Spinal cord (tissue), 10 donors: ENCODE results near the gene KRT4. TPM values are rescaled to one million over a fixed set of nuclear protein-coding genes. Genes with fewer than 3 reads are reported as not detected.

ENCODE experiments used
- DNase-seq, 6 donors: peaks; one replicate each; pipeline versions ENCODE4 v3.0.0 to v3.0.0-alpha.2; 2013 to 2015; ENCODE audit warnings: low spot score in 6 of 6, low read depth in 4 of 6
- H3K27ac ChIP-seq: one replicate; pipeline ENCODE4 v1.5.1; 2013; ENCODE audit warnings: low read depth, low read length, control low read depth
- H3K27me3 ChIP-seq: one replicate; pipeline ENCODE4 v1.6.1; 2013; ENCODE audit warnings: low read length; ENCODE audit not compliant: control insufficient read depth, insufficient read depth
- H3K36me3 ChIP-seq: one replicate; pipeline ENCODE4 v1.6.1; 2013; ENCODE audit warnings: low read length; ENCODE audit not compliant: control insufficient read depth, insufficient read depth
- H3K4me1 ChIP-seq: one replicate; pipeline ENCODE4 v1.6.1; 2013; ENCODE audit warnings: low read length; ENCODE audit not compliant: control insufficient read depth, insufficient read depth
- H3K4me3 ChIP-seq: one replicate; pipeline ENCODE4 v1.5.1; 2013; ENCODE audit warnings: low read depth, low read length, control low read depth
- H3K9me3 ChIP-seq: one replicate; pipeline ENCODE4 v1.6.1; 2013; ENCODE audit warnings: low read length; ENCODE audit not compliant: control insufficient read depth, insufficient read depth
- WGBS: methylation state at CpG from one replicate; pipeline ENCODE4 v1.1.5; 2013; ENCODE audit warnings: missing lambda C conversion rate; ENCODE audit not compliant: insufficient coverage; 5-methylcytosine and 5-hydroxymethylcytosine counted together
- polyA plus RNA-seq, 2 donors: library from polyadenylated mRNA; unstranded; fragments of 120-200 nt; gene quantifications; one replicate each; pipeline ENCODE4 v1.2.1, GENCODE V29; 2013; ENCODE audit not compliant: insufficient read length in 2 of 2
- total RNA-seq, 2 donors: library from RNA; depleted of rRNA in 1 of 2; stranded (reverse); fragments of 120-200 nt in 1 of 2; fragments of >200 nt in 1 of 2; gene quantifications; one replicate each; pipeline versions ENCODE4 v1.2.3 to v1.2.4, GENCODE V29; 2013 to 2014
- donor health status: healthy.

Gene KRT4
- total and polyA plus RNA-seq, 4 donors = 0.11 to 0.20 (median 0.14) TPM; not detected in 1

DNA sequence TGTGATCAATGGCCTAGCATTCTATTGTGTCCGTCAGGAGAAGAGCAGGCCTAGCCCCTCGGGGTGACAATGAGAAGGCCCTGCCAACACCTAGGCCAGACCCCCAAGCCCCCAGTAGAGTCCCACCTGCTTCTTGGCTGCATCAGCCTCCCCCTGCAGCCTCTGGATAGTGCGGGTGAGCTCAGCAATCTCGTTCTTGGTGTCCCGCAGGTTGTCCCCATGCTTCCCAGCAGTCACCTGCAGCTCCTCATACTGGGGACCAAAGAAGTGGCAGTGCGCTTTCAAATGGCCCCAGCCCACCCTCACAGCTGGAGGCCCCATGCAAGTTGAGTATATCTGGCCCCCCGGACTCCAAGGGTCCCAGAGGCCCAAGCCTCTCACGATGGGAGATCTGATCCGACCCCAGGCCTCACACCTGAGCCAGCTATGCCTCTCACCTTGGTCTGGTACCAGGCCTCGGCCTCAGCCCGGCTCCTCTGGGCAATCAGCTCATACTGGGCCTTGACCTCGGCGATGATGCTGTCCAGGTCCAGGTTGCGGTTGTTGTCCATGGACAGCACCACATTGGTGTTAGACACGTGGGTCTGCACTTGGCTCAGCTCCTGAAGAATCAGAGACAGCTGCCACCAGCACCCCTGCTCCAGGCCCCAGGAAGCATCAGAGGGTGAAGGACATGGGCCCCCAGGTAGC is 10.0 kb upstream of the KRT4 start:
- 90% methylated on average over 15 of the region's 15 CpGs for WGBS
- H3K27ac ChIP-seq = no peak overlapping the region
- no peaks in the 10 kb centered on the region for H3K9me3 ChIP-seq
- H3K4me3 ChIP-seq = no peak overlapping the region
- no peak for DNase-seq
- peaks cover 2% of the 10 kb centered on the region for H3K4me1 ChIP-seq
- H3K36me3 ChIP-seq = no peaks in the 10 kb centered on the region
- H3K27me3 ChIP-seq = no peaks in the 10 kb centered on the region

DNA sequence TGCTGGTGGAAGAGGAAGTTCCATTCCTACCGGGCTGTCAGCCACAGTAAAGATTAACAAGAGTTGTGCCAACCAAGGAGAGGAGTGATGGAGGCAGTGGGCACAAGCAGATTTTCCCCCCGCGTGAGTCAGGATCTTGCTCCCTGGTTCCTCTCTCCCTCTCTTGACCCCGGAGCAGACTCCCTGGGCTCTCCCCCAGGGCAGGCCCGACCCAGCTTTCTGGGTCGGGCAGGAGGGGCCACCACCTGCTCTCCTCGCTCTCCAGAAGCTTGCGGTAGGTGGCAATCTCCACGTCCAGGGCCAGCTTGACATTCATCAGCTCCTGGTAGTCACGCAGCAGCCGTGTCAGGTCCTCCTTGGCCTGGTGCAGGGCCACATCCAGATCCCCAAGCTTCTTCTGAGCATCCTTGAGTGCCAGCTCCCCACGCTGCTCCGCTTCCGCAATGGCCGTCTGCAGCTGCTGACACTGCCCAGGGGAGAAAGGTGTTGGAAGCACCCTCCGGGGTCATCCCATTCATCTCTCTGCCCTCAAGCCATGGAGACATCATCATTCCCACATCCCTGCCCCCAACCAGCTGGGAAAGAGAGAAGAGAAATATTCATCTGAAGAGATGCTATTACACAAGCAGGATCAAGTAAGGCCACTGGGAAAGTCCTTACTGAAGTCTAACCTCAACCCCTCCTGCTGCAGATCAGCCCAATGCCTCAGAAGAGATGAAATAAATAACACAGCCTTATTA is 9.0 kb upstream of the KRT4 start:
- WGBS = 88% methylated on average over 12 of the region's 16 CpGs
- no peaks in the 10 kb centered on the region for H3K27me3 ChIP-seq

DNA sequence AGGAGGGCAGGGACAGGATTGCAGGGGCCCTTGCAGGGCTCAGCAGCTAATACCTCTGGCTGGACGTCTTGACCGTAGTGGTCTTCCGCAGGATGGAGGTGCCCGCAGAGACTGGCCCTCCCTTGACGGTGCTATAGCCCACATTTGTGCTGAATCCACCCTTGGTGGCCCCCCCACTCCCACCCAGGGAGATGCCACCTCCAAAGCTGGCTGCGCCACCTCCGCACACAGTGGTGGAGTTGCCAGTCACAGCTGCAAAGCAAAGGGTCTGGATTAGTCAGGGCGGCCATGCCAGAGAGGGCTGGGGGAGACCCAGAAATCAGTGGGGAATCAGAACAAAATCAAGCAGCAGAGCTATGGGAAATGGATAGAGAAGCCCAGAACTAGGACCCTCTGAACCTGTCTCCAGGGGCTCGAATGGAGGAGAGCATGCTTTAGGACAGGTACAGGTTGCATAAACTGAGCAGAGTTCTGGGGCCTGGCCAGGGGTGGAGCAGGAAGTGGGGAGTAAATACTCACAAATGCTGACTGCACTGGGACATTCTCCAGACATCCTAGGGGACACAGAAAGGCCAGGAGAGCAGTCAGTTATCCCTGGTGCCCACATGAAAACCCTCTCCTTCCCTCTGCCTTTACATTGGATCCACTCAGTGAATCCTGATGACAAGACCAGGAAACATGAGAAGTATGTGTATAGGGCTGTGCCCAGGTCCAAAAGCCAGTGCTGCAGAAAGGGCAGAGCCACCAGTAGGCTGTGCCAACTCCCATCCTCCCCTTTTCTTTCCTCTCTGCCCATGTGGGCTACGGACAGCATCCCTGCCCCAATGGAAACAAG is 8.1 kb upstream of the KRT4 start:
- no peaks in the 10 kb centered on the region for H3K36me3 ChIP-seq
- 77% methylated on average over 9 of the region's 10 CpGs for WGBS
- H3K9me3 ChIP-seq = no peaks in the 10 kb centered on the region
- no peak for DNase-seq
- no peak overlapping the region for H3K4me3 ChIP-seq
- H3K27ac ChIP-seq = no peak overlapping the region
- no peaks in the 10 kb centered on the region for H3K27me3 ChIP-seq
- H3K4me1 ChIP-seq = peaks cover 2% of the 10 kb centered on the region

More for the DNA sequence above, 9.0 kb upstream of the KRT4 start:
- Histone ChIP-seq H3K4me1 (peaks cover 2% of the 10 kb centered on the region), H3K36me3 (no peaks in the 10 kb centered on the region), H3K9me3 (no peaks in the 10 kb centered on the region), H3K27ac (no peak overlapping the region), H3K4me3 (no peak overlapping the region)
- no peak for DNase-seq

DNA sequence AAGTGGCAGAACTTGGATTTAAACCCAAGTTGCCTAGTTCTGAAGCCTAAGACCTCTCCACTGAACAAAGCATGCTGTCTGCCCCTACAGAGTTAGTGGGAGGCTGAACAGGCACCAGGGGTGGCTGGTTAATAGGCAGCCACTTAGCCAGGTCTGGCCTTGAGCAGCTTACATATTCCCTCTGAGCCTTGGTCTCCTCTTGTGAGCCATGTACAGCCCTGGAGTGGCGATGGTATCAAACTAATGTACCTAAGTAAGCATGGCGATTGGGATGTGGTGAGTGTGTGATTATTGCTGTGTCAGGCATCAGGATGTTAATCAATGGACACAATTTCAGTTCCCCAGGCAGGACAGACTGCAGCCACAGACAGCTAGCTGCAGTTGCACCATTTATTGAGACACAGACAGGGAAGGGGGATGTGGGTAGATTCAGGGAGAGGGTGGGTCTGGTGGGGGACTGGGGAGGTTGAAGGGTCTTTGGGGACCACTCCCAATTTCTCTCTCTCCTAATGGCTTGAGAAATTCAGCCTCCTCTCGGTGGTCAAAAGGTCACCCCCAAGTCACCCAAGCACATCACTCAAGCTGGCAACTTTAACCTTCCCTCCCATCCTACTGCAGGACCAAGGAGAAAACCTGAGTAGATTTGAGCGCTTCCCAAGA is 7.3 kb upstream of the KRT4 start:
- H3K4me1 ChIP-seq = peaks cover 2% of the 10 kb centered on the region
- 82% methylated on average over 3 of the region's 4 CpGs for WGBS
- H3K9me3 ChIP-seq = no peaks in the 10 kb centered on the region
- H3K27ac ChIP-seq = no peak overlapping the region
- no peaks in the 10 kb centered on the region for H3K36me3 ChIP-seq
- DNase-seq = no peak
- no peak overlapping the region for H3K4me3 ChIP-seq
- no peaks in the 10 kb centered on the region for H3K27me3 ChIP-seq

DNA sequence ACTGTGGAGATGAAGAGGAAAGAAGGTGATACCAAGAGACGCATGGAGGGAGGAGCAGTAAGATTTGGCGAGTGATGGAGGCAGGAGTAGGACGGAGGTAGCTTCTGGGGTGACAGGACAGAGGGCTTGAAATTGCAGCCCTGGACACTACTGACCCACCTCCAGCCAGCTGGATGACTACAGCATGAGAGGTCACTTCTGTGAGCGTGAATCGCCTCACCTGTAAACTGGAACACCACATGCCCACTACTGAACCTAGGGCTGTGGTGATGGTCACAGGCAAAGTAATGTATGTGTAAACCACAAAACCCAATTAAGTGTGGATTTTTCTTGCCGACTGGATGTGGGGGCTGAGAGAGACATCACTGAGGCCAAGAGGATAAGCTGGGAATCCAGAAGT is 6.6 kb upstream of the KRT4 start:
- H3K9me3 ChIP-seq = no peaks in the 10 kb centered on the region
- whole genome bisulfite sequencing = 83% methylated on average over 2 of the region's 6 CpGs
- H3K36me3 ChIP-seq = no peaks in the 10 kb centered on the region
- peaks cover 2% of the 10 kb centered on the region for H3K4me1 ChIP-seq
- no peak for DNase-seq
- no peak overlapping the region for H3K27ac ChIP-seq
- H3K4me3 ChIP-seq = no peak overlapping the region
- H3K27me3 ChIP-seq = no peaks in the 10 kb centered on the region

DNA sequence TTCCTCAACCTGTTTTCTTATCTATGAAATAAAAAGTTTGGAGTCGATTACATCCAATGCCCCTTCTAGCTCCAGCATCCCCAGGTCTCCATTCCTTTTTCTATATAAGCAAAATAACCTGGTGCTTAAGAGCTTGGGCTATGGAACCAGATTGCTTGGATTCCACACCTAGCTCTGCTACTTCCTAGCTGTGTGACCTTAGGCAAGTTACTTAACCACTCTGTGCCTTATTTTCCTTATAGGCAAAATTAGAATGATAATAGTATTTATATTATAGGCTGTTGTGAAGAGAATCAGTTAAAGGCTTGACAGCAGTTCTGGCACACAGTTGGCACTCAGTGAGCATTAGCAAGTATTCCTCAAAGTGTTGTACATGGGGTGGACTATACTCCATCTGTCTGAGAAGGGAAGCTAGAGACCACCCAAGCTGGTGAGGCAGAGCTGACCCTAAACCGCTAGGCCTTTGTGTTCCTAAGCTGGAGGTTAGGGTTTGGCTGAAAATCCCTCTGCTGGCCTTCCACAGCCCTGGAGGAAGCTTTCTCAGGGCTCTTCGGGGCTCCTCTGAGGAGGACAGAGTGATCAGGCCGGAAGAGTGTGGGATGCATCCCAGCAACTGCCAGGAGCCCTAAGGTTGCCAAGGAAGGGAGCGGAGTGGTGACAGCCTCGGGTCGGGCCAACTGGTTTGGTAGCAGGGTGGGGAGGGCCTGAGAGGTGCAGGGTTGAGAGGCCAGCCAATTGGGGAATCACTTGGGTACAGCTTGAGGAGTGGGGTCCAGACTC is 6.0 kb upstream of the KRT4 start:
- Histone ChIP-seq H3K4me3 (no peak overlapping the region), H3K27me3 (no peaks in the 10 kb centered on the region), H3K9me3 (no peaks in the 10 kb centered on the region), H3K27ac (no peak overlapping the region), H3K4me1 (peaks cover 2% of the 10 kb centered on the region), H3K36me3 (no peaks in the 10 kb centered on the region)
- 63% methylated on average over 6 of the region's 7 CpGs for WGBS
- no peak for DNase-seq

DNA sequence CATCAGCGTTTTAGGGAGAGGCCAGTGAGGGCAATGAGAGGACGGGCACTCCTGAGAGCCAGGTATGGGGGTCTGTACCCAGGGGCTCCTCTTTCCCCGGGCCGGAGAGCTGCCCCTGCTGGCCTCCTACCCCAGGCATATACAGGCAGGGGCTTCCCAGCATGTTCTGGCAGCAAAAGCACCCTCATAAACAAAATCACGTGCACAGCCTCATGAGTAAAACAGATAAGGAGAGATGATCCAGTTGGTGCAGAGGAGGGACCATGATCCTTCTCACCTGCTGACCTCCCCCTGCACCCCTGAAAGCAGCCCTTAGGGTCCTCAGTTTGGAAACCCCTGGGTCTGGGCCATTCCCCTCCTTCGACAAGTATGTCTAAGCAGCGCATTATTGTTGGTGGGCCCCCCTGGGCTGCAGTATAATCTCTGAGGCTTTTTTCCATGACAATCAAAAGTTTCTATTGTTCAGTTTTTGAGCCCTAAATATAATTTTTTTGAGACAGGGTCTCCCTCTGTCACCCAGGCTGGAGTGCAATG is 5.0 kb upstream of the KRT4 start:
- no peak overlapping the region for H3K27ac ChIP-seq
- WGBS = 64% methylated on average over 5 of the region's 7 CpGs
- peaks cover 2% of the 10 kb centered on the region for H3K4me1 ChIP-seq

DNA sequence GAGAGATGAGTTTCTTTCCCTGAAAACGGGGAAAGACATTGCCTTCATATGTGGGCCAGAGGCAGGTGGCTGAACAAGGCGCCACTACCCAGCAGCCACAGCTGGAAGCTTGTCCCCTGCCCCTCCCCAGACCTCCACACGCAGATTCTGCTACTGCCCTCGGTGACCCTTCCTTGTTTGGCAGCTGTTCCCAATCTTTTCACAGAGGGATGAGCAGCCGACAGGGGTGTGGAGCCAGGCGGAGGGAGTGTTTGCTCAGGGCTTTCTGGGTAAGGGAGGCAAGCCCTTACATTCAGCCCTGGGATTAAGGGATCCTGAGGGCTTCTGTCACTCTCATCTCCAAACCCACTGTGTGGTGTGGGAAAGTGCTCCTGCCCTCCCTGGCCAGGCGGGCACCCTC is 4.5 kb upstream of the KRT4 start:
- Histone ChIP-seq H3K4me1 (peaks cover 2% of the 10 kb centered on the region), H3K36me3 (no peaks in the 10 kb centered on the region), H3K27ac (no peak overlapping the region), H3K9me3 (no peaks in the 10 kb centered on the region), H3K4me3 (no peak overlapping the region), H3K27me3 (no peaks in the 10 kb centered on the region)
- DNase-seq = no peak
- 18% methylated on average over 4 of the region's 7 CpGs for WGBS

More for the DNA sequence above, 5.0 kb upstream of the KRT4 start:
- no peaks in the 10 kb centered on the region for H3K36me3 ChIP-seq
- DNase-seq = no peak
- H3K4me3 ChIP-seq = no peak overlapping the region
- H3K27me3 ChIP-seq = no peaks in the 10 kb centered on the region
- no peaks in the 10 kb centered on the region for H3K9me3 ChIP-seq
